ENCODE results near the gene ADK.

GRCh38 chr10:74672430-74673165 lies 521.6 kb downstream of the ADK start:
- no peak for TF ChIP-seq CTCF (IDR thresholded peaks at IDR 0.05; ENCODE audit: poor library complexity)
- no peak for TF ChIP-seq EZH2 (IDR thresholded peaks at IDR 0.05; ENCODE audit: borderline replicate concordance)
